Endothelial cell of umbilical vein (primary cell): Measurements from ENCODE around the gene IRF8. TPM values are rescaled to one million over a fixed set of nuclear protein-coding genes. Genes with fewer than 3 reads are reported as not detected.

ENCODE experiments used
- BruUV-seq: library from RNA; stranded (reverse); fragments of 400-500 nt; replicated peaks from 2 replicates; lab custom pipeline; 2021; lab: Mats Ljungman, UMichigan
- CTCF ChIA-PET: fragments of 300-600, 350-600 bp; sonication (Branson Sonifier 250); formaldehyde crosslinking; loops from one replicate; lab custom pipeline; 2021; ENCODE audit warnings: antibody characterized with exemption, inconsistent platforms; lab: Charles Lee
- POLR2A ChIA-PET: fragments of 300-600, 350-600 bp; sonication (Branson Sonifier 250); formaldehyde crosslinking; loops from one replicate; lab custom pipeline; 2021; ENCODE audit warnings: antibody characterized with exemption, inconsistent platforms; lab: Charles Lee
- DNase-seq: peaks from one replicate; pipeline ENCODE4 v3.0.0-alpha.2; 2011; ENCODE audit warnings: low read depth, low spot score
- FAIRE-seq: peaks from 2 replicates; lab custom pipeline; 2011; peaks lifted over from hg19 to GRCh38; lab: Jason Lieb, UNC
- H2AFZ ChIP-seq: 2 replicates; pipeline ENCODE4 v1.6.0; 2012; ENCODE audit warnings: low read depth, low read length, control low read depth, inconsistent platforms
- H3K27ac ChIP-seq: 2 replicates; pipeline ENCODE4 v1.5.1; 2011; ENCODE audit warnings: low read depth, mild to moderate bottlenecking, control low read depth, low read length, moderate library complexity; ENCODE audit not compliant: insufficient read depth
- H3K27me3 ChIP-seq, 2 experiments: 2 replicates each; pipeline versions ENCODE4 v1.6.0 to v1.6.1; 2011; ENCODE audit warnings: low read length in 2 of 2, mixed read lengths in 1 of 2; ENCODE audit not compliant: control insufficient read depth in 2 of 2, insufficient read depth in 2 of 2
- H3K36me3 ChIP-seq, 2 experiments: 2 replicates in 1 of 2; 3 replicates in 1 of 2; pipeline ENCODE4 v1.5.1; 2011; ENCODE audit warnings: low read length in 2 of 2, mild to moderate bottlenecking in 1 of 2, moderate library complexity in 1 of 2; ENCODE audit not compliant: control insufficient read depth in 2 of 2, insufficient read depth in 2 of 2; ENCODE audit errors: extremely low read depth in 1 of 2
- H3K4me1 ChIP-seq: 3 replicates; pipeline ENCODE4 v1.5.1; 2011; ENCODE audit warnings: mild to moderate bottlenecking, low read length; ENCODE audit not compliant: control insufficient read depth, insufficient read depth; ENCODE audit errors: extremely low read depth
- H3K4me2 ChIP-seq: 2 replicates; pipeline ENCODE4 v1.6.1; 2011; ENCODE audit warnings: low read length, control low read depth, mixed read lengths; ENCODE audit not compliant: insufficient read depth
- H3K4me3 ChIP-seq, 3 experiments: fragments of 200-600 bp in 1 of 3; sonication (generic), shearing (Covaris generic) in 1 of 3; replicated peaks in 1 of 3; 2 replicates each; pipeline ENCODE4 v1.5.1; 2011 to 2016; ENCODE audit warnings: control low read depth in 3 of 3, low read length in 3 of 3, mild to moderate bottlenecking in 2 of 3, inconsistent platforms in 1 of 3, low read depth in 1 of 3, moderate library complexity in 1 of 3; ENCODE audit not compliant: insufficient read depth in 1 of 3
- H3K79me2 ChIP-seq: 2 replicates; pipeline ENCODE4 v1.6.0; 2012; ENCODE audit warnings: low read length, inconsistent platforms; ENCODE audit not compliant: control insufficient read depth, insufficient read depth
- H3K9ac ChIP-seq: replicated peaks from 2 replicates; pipeline ENCODE3; 2011; ENCODE audit warnings: low read length, control low read depth; ENCODE audit not compliant: insufficient read depth; ENCODE audit errors: extremely low read depth
- H3K9me1 ChIP-seq: replicated peaks from 3 replicates; pipeline ENCODE4 v1.6.0; 2011; ENCODE audit warnings: mild to moderate bottlenecking, low read length; ENCODE audit not compliant: control insufficient read depth, insufficient read depth; ENCODE audit errors: extremely low read depth
- H3K9me3 ChIP-seq: replicated peaks from 2 replicates; pipeline ENCODE4 v1.5.1; 2012; ENCODE audit warnings: low read length, inconsistent platforms; ENCODE audit not compliant: control insufficient read depth, insufficient read depth
- H4K20me1 ChIP-seq: replicated peaks from 2 replicates; pipeline ENCODE3; 2011; ENCODE audit warnings: mild to moderate bottlenecking, low read length; ENCODE audit not compliant: control insufficient read depth, insufficient read depth; ENCODE audit errors: extremely low read depth
- CTCF ChIP-seq, 2 donors: IDR thresholded peaks; 1 replicate in 1 of 2; 2 replicates in 1 of 2; pipeline ENCODE4 v1.5.1; 2011; ENCODE audit warnings: low read length in 2 of 2, mild to moderate bottlenecking in 2 of 2, moderate library complexity in 2 of 2, control low read depth in 1 of 2, inconsistent platforms in 1 of 2, low read depth in 1 of 2; ENCODE audit not compliant: insufficient read depth in 1 of 2; ENCODE audit errors: extremely low read depth in 1 of 2
- EZH2 ChIP-seq: IDR thresholded peaks from 2 replicates; pipeline ENCODE4 v1.6.1; 2012; ENCODE audit warnings: borderline replicate concordance, low read depth, mild to moderate bottlenecking, moderate library complexity, low read length, inconsistent platforms; ENCODE audit not compliant: severe bottlenecking
- FOS ChIP-seq: IDR thresholded peaks from 2 replicates; pipeline ENCODE4 v1.6.1; 2011; ENCODE audit warnings: mild to moderate bottlenecking, low read length, moderate library complexity, borderline replicate concordance; ENCODE audit not compliant: insufficient read depth
- GATA2 ChIP-seq: IDR thresholded peaks from 2 replicates; pipeline ENCODE4 v1.7.0; 2011; ENCODE audit warnings: low read depth, mild to moderate bottlenecking, moderate library complexity, mixed read lengths, low read length; ENCODE audit not compliant: insufficient read length, insufficient read depth
- JUN ChIP-seq: IDR thresholded peaks from 2 replicates; pipeline ENCODE4 v1.6.1; 2011; ENCODE audit warnings: borderline replicate concordance, low read depth; ENCODE audit not compliant: insufficient read length, insufficient read depth
- MAX ChIP-seq: IDR thresholded peaks from 2 replicates; pipeline ENCODE4 v1.6.1; 2011; ENCODE audit not compliant: insufficient read depth, insufficient read length
- MYC ChIP-seq: IDR thresholded peaks from one replicate; pipeline ENCODE4 v1.6.1; 2011; ENCODE audit warnings: mild to moderate bottlenecking, low read depth, low read length
- POLR2A ChIP-seq: IDR thresholded peaks from 2 replicates; pipeline ENCODE4 v1.6.1; 2012; ENCODE audit warnings: low read depth, mild to moderate bottlenecking, control low read depth, low read length
- POLR2AphosphoS5 ChIP-seq: IDR thresholded peaks from 2 replicates; pipeline ENCODE4 v1.6.1; 2012; ENCODE audit warnings: low read depth, mild to moderate bottlenecking, control low read depth, low read length, moderate library complexity; ENCODE audit not compliant: insufficient read depth
- dilution Hi-C: fragments of 300-500 bp; cut with MboI; formaldehyde crosslinking; loops from one replicate; pipeline ENCODE4 v1.15.0; 2019; ENCODE audit warnings: low sequenced_read_pairs; ENCODE audit not compliant: extremely low pct_ligation_motif_present
- intact Hi-C: fragments of 100-400 bp; cut with micrococcal nuclease; formaldehyde crosslinking; loops from one replicate; pipeline ENCODE4 v1.10.0; 2022
- polyA plus RNA-seq, 4 experiments: library from polyadenylated mRNA; depleted of rRNA in 3 of 4; stranded (reverse) in 3 of 4; unstranded in 1 of 4; fragments of >200 nt; gene quantifications; 2 replicates each; pipeline versions ENCODE4 v1.2.1 to v1.2.3, GENCODE V29; 2011 to 2012; ENCODE audit warnings: missing spikeins in 1 of 4
- total RNA-seq: library from RNA; stranded (reverse); gene quantifications from 2 replicates; pipeline ENCODE4 v1.2.3, GENCODE V29; 2021

The IRF8 gene
- total and polyA plus RNA-seq, 2 donors (not counting 3 experiments of a cell fraction or from before 2014, with no cell fraction given): not detected

- Histone ChIP-seq H3K79me2 (no peaks in the 10 kb centered on the region), H3K9me3 (no peaks in the 10 kb centered on the region), H3K4me2 (no peak overlapping the region), H3K4me3 (no peak overlapping the region), H3K9ac (no peak overlapping the region), H3K36me3 (no peaks in the 10 kb centered on the region), H2AFZ (no peak overlapping the region), H3K27ac (no peak overlapping the region), H3K9me1 (no peaks in the 10 kb centered on the region), H4K20me1 (no peaks in the 10 kb centered on the region), H3K4me1 (no peaks in the 10 kb centered on the region), H3K27me3 (peaks cover 5 to 12% of the 10 kb centered on the region in 2 experiments)
- ChIA-PET CTCF (interaction anchor here (2.5 kb wide), 1 partner anchor 107 kb away, joined by 7 read pairs; no protein-coding TSS in a partner anchor), POLR2A (no interaction called here)
- TF ChIP-seq JUN (no peak), MAX (no peak), CTCF (IDR thresholded peaks at IDR 0.05; ENCODE audit: extremely low read depth in 1 of 2, insufficient read depth in 1 of 2, low read depth in 1 of 2, low read length in 2 of 2) (no peak), MYC (no peak), EZH2 (no peak), GATA2 (no peak), POLR2AphosphoS5 (no peak), FOS (no peak), POLR2A (no peak)
- BruUV-seq: no TSS peak
- DNase-seq (no peak), FAIRE-seq (no peak)
- dilution Hi-C loops: no loop called here
- intact Hi-C loops: no loop called here
Measured at GRCh38 chr16:85928401-85928820, 29.4 kb downstream of the IRF8 start.
